HCT116 (cell line): ENCODE results near the gene NFATC1. TPM values are rescaled to one million over a fixed set of nuclear protein-coding genes. Genes with fewer than 3 reads are reported as not detected.

Source experiments
- ATAC-seq: fragments of 200-7000 bp; cut with Tn5 transposase; 2 replicates; pipeline ENCODE4 v1.9.1; 2020; ENCODE audit warnings: mild to moderate bottlenecking, moderate library complexity
- BruUV-seq: library from RNA; stranded (reverse); fragments of 400-500 nt; replicated peaks from 2 replicates; lab custom pipeline; 2021; lab: Mats Ljungman, UMichigan
- CTCF ChIA-PET: fragments of 300-600 bp; sonication (Branson Sonifier 250); formaldehyde crosslinking; loops from one replicate; lab custom pipeline; 2021; ENCODE audit warnings: antibody characterized with exemption; lab: Charles Lee
- POLR2A ChIA-PET: fragments of 300-600, 350-600 bp; sonication (Branson Sonifier 250); formaldehyde crosslinking; loops from one replicate; lab custom pipeline; 2021; ENCODE audit warnings: antibody characterized with exemption; lab: Charles Lee
- RAD21 ChIA-PET, 2 experiments: fragments of 300-600 bp; sonication (Branson Sonifier 250); formaldehyde crosslinking; loops; one replicate each; lab custom pipeline; 2023; ENCODE audit warnings: low total read pairs in 2 of 2; ENCODE audit not compliant: uncharacterized antibody in 2 of 2, unreplicated experiment in 2 of 2, low non-redundant PET in 1 of 2; lab: Charles Lee
- DNase-seq: peaks from one replicate; pipeline ENCODE4 v3.0.0-alpha.2; 2010; ENCODE audit warnings: low read depth, low spot score
- H2AFZ ChIP-seq: fragments of 200-600 bp; shearing (Covaris generic), sonication (generic); 2 replicates; pipeline ENCODE4 v1.6.1; 2017; ENCODE audit warnings: low read depth, mixed run types, mixed read lengths, antibody characterized with exemption, low read length; ENCODE audit not compliant: poor library complexity, severe bottlenecking
- H3K27ac ChIP-seq: 2 replicates; pipeline ENCODE4 v1.5.1; 2012; ENCODE audit warnings: low read depth, low read length
- H3K27me3 ChIP-seq: fragments of 200-600 bp; sonication (generic); 2 replicates; pipeline ENCODE4 v1.6.1; 2016; ENCODE audit warnings: mixed run types, low read length, mixed read lengths; ENCODE audit not compliant: insufficient read depth
- H3K36me3 ChIP-seq, 2 experiments: fragments of 200-500 bp in 1 of 2; fragments of 200-600 bp in 1 of 2; sonication (Bioruptor generic) in 1 of 2; sonication (generic) in 1 of 2; 2 replicates each; pipeline versions ENCODE4 v1.5.1 to v1.6.1; 2014 to 2016; ENCODE audit warnings: low read length in 2 of 2, inconsistent platforms in 1 of 2, mixed read lengths in 1 of 2, mixed run types in 1 of 2; ENCODE audit not compliant: insufficient read depth in 2 of 2, control insufficient read depth in 1 of 2
- H3K4me1 ChIP-seq, 2 experiments: fragments of 200-600 bp in 1 of 2; sonication (generic) in 1 of 2; 2 replicates each; pipeline versions ENCODE4 v1.5.1 to v1.6.1; 2012 to 2017; ENCODE audit warnings: low read length in 2 of 2, inconsistent platforms in 1 of 2, mild to moderate bottlenecking in 1 of 2, mixed read lengths in 1 of 2, mixed run types in 1 of 2, moderate library complexity in 1 of 2; ENCODE audit not compliant: insufficient read depth in 2 of 2, control insufficient read depth in 1 of 2
- H3K4me2 ChIP-seq: fragments of 200-600 bp; sonication (generic); 2 replicates; pipeline ENCODE4 v1.6.1; 2017; ENCODE audit warnings: mixed run types, low read length, mixed read lengths
- H3K4me3 ChIP-seq, 2 experiments: fragments of 200-600 bp in 1 of 2; sonication (generic) in 1 of 2; replicated peaks in 1 of 2; 2 replicates each; pipeline ENCODE4 v1.5.1; 2011 to 2016; ENCODE audit warnings: low read length in 2 of 2, control low read depth in 1 of 2, low read depth in 1 of 2, mild to moderate bottlenecking in 1 of 2, mixed read lengths in 1 of 2, mixed run types in 1 of 2
- H3K79me2 ChIP-seq: fragments of 200-600 bp; sonication (generic); 2 replicates; pipeline ENCODE4 v1.6.1; 2017; ENCODE audit warnings: mild to moderate bottlenecking, mixed run types, low read length, moderate library complexity, mixed read lengths; ENCODE audit not compliant: insufficient read depth
- H3K9ac ChIP-seq: fragments of 200-600 bp; sonication (generic); 2 replicates; pipeline ENCODE4 v1.6.1; 2016; ENCODE audit warnings: low read length, mixed read lengths
- H3K9me2 ChIP-seq: fragments of 200-600 bp; sonication (generic), shearing (Covaris generic); 2 replicates; pipeline ENCODE4 v1.6.1; 2017; ENCODE audit warnings: mixed run types, mild to moderate bottlenecking, moderate library complexity; ENCODE audit not compliant: insufficient read depth
- H3K9me3 ChIP-seq, 2 experiments: fragments of 200-500 bp in 1 of 2; fragments of 200-600 bp in 1 of 2; sonication (Bioruptor generic) in 1 of 2; sonication (generic) in 1 of 2; 2 replicates each; pipeline ENCODE4 v1.6.1; 2014 to 2017; ENCODE audit warnings: low read length in 2 of 2, mixed read lengths in 2 of 2, inconsistent platforms in 1 of 2, low read depth in 1 of 2, mild to moderate bottlenecking in 1 of 2, mixed run types in 1 of 2, moderate library complexity in 1 of 2; ENCODE audit not compliant: control insufficient read depth in 1 of 2, insufficient read depth in 1 of 2
- H4K20me1 ChIP-seq: fragments of 200-600 bp; sonication (generic), shearing (Covaris generic); 2 replicates; pipeline ENCODE4 v1.6.1; 2017; ENCODE audit warnings: mixed run types, mild to moderate bottlenecking, moderate library complexity; ENCODE audit not compliant: insufficient read depth
- CBX3 ChIP-seq: IDR thresholded peaks from 2 replicates; pipeline ENCODE4 v1.6.1; 2012; ENCODE audit warnings: low read depth
- CEBPB ChIP-seq: IDR thresholded peaks from 2 replicates; pipeline ENCODE4 v1.6.1; 2012; ENCODE audit warnings: low read depth
- CTCF ChIP-seq, 3 experiments: fragments of 200-600 bp in 1 of 3; sonication (generic) in 1 of 3; IDR thresholded peaks in 2 of 3; conservative IDR thresholded peaks in 1 of 3; 2 replicates each; pipeline ENCODE4 v1.5.1; 2012 to 2017; ENCODE audit warnings: low read depth in 2 of 3, low read length in 2 of 3, antibody characterized with exemption in 1 of 3, borderline replicate concordance in 1 of 3, control low read depth in 1 of 3, mild to moderate bottlenecking in 1 of 3, mixed read lengths in 1 of 3, mixed run types in 1 of 3, moderate library complexity in 1 of 3; ENCODE audit not compliant: insufficient read depth in 1 of 3
- EGR1 ChIP-seq: IDR thresholded peaks from 2 replicates; pipeline ENCODE4 v1.6.1; 2012; ENCODE audit warnings: low read depth
- ELF1 ChIP-seq: IDR thresholded peaks from 2 replicates; pipeline ENCODE4 v1.6.1; 2012; ENCODE audit warnings: low read depth, borderline replicate concordance
- JUND ChIP-seq: IDR thresholded peaks from 2 replicates; pipeline ENCODE4 v1.6.1; 2012
- POLR2A ChIP-seq: IDR thresholded peaks from 2 replicates; pipeline ENCODE4 v1.7.0; 2011; ENCODE audit warnings: borderline replicate concordance; ENCODE audit not compliant: insufficient read depth, insufficient read length; ENCODE audit errors: extremely low read depth
- POLR2AphosphoS5 ChIP-seq: IDR thresholded peaks from 2 replicates; pipeline ENCODE4 v1.6.1; 2011; ENCODE audit warnings: mild to moderate bottlenecking, low read depth, low read length, moderate library complexity
- SIN3A ChIP-seq: IDR thresholded peaks from 2 replicates; pipeline ENCODE4 v1.6.1; 2012; ENCODE audit warnings: low read depth
- SP1 ChIP-seq: IDR thresholded peaks from 2 replicates; pipeline ENCODE4 v1.6.1; 2012; ENCODE audit warnings: low read depth
- YY1 ChIP-seq: IDR thresholded peaks from 2 replicates; pipeline ENCODE4 v1.6.1; 2011; ENCODE audit warnings: low read length, low read depth, moderate library complexity, mild to moderate bottlenecking; ENCODE audit not compliant: insufficient replicate concordance; ENCODE audit errors: extremely low read depth
- ZFX ChIP-seq: fragments of 450-650 bp; IDR thresholded peaks from 2 replicates; pipeline ENCODE4 v1.6.1; 2017
- intact Hi-C: fragments of 100-400 bp; cut with micrococcal nuclease; formaldehyde crosslinking; loops from 2 replicates; pipeline ENCODE4 v1.10.0; 2022
- total RNA-seq: library from RNA; stranded (reverse); gene quantifications from one replicate; pipeline ENCODE4 v1.2.1, GENCODE V29; 2021; ENCODE audit not compliant: unreplicated experiment
- TF ChIP-seq, protein P1 (sequence below): IDR thresholded peaks from 2 replicates; pipeline ENCODE4 v1.6.1; 2012

The NFATC1 gene
- total RNA-seq, 1 experiment from 2014 or later: 20.8 TPM

GRCh38 chr18:79445696-79446561, 50.2 kb downstream of the NFATC1 start:
- no peaks in the 10 kb centered on the region for H3K4me1 ChIP-seq
- POLR2A ChIA-PET: no interaction called here
- TF ChIP-seq POLR2A (no peak), JUND (no peak)

DNA sequence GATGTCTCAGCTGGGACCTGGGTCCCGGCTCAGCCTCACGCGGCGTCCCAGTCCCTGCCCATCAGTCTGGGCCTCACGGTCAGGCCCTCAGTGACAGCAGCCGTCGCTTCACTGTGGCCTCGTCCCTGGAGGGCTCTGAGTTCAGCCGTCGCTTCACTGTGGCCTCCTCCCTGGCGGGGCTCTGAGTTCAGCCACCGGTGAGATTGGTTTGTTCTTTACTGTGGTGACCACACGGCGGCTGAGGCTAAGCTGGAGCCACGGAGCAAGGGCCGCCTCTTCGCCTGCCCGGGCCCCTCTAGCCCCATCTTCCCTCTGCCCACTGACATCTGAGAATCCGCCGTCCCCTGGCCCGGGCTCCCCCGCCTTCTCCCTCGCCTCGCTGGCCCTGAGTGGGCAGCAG, 51.2 kb downstream of the NFATC1 start:
- DNase-seq: no peak
- no peak overlapping the region for H2AFZ ChIP-seq
- no peaks in the 10 kb centered on the region for H3K9me3 ChIP-seq
- H3K4me2 ChIP-seq: no peak overlapping the region
- no peak for ATAC-seq
- no TSS peak for BruUV-seq
- POLR2A ChIA-PET: no interaction called here
- H3K4me3 ChIP-seq: no peak overlapping the region
- CTCF ChIA-PET: no interaction called here
- intact Hi-C loops: no loop called here
- no peak overlapping the region for H3K9ac ChIP-seq
- RAD21 ChIA-PET: no interaction called here
- no peaks in the 10 kb centered on the region for H3K79me2 ChIP-seq
- 0 out of 4 replicates have a peak, but pooled peaks cover 0 to 2% of the 10 kb centered on the region in 2 experiments for H3K36me3 ChIP-seq
- no peak for TF ChIP-seq CBX3
- no peak for TF ChIP-seq ELF1
- no peak for TF ChIP-seq JUND
- TF ChIP-seq EGR1: no peak
- TF ChIP-seq SIN3A: no peak
- no peak for TF ChIP-seq SP1
- no peak for TF ChIP-seq CTCF (IDR thresholded peaks at IDR 0.05 in 2 of 3, conservative IDR thresholded peaks at IDR 0.05 in 1 of 3; ENCODE audit: borderline replicate concordance in 1 of 3, insufficient read depth in 1 of 3, low read depth in 2 of 3, low read length in 2 of 3)
- TF ChIP-seq ZFX: no peak
- TF ChIP-seq YY1: no peak
- TF ChIP-seq CEBPB: no peak
- TF ChIP-seq, protein P1, sequence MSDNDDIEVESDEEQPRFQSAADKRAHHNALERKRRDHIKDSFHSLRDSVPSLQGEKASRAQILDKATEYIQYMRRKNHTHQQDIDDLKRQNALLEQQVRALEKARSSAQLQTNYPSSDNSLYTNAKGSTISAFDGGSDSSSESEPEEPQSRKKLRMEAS: no peak
- TF ChIP-seq POLR2AphosphoS5: no peak
- H3K4me1 ChIP-seq: no peaks in the 10 kb centered on the region
- H3K27me3 ChIP-seq: no peaks in the 10 kb centered on the region
- H3K9me2 ChIP-seq: no peaks in the 10 kb centered on the region
- no peak overlapping the region for H3K27ac ChIP-seq
- no peaks in the 10 kb centered on the region for H4K20me1 ChIP-seq

More at GRCh38 chr18:79445696-79446561, 50.2 kb downstream of the NFATC1 start:
- Histone ChIP-seq H3K4me2 (no peak overlapping the region), H3K79me2 (no peaks in the 10 kb centered on the region), H3K9ac (no peak overlapping the region), H3K27me3 (no peaks in the 10 kb centered on the region), H2AFZ (no peak overlapping the region), H3K27ac (no peak overlapping the region), H3K4me3 (no peak overlapping the region), H3K36me3 (no peaks in the 10 kb centered on the region), H3K9me3 (no peaks in the 10 kb centered on the region), H4K20me1 (no peaks in the 10 kb centered on the region), H3K9me2 (no peaks in the 10 kb centered on the region)
- BruUV-seq: no TSS peak
- ChIA-PET CTCF (no interaction called here), RAD21 (no interaction called here)
- DNase-seq (no peak), ATAC-seq (no peak)
- intact Hi-C loops: no loop called here
